Activated CD4-positive, alpha-beta memory T cell treated with anti-CD3 and anti-CD28 coated beads for 36 hours (primary cell): ENCODE data around the gene MAD2L2. TPM values are rescaled to one million over a fixed set of nuclear protein-coding genes. Genes with fewer than 3 reads are reported as not detected.

Experiments used
- CTCF ChIA-PET: fragments of 350-600 bp; sonication (Branson Sonifier 250); formaldehyde crosslinking; loops from one replicate; lab custom pipeline; 2021; ENCODE audit warnings: antibody characterized with exemption, inconsistent platforms; lab: Charles Lee
- POLR2A ChIA-PET: fragments of 350-600 bp; sonication (Branson Sonifier 250); formaldehyde crosslinking; loops from one replicate; lab custom pipeline; 2021; ENCODE audit warnings: antibody characterized with exemption; lab: Charles Lee
- DNase-seq: peaks from one replicate; pipeline ENCODE4 v3.0.0-alpha.2; 2020
- H3K27ac Mint-ChIP-seq: one replicate; pipeline ENCODE4 v1.8.0; 2021; ENCODE audit warnings: mixed read lengths
- H3K27me3 Mint-ChIP-seq: one replicate; pipeline ENCODE4 v1.8.0; 2021; ENCODE audit warnings: mixed read lengths
- H3K36me3 Mint-ChIP-seq: one replicate; pipeline ENCODE4 v1.8.0; 2021; ENCODE audit warnings: mixed read lengths
- H3K4me1 Mint-ChIP-seq: one replicate; pipeline ENCODE4 v1.8.0; 2021; ENCODE audit warnings: low read depth, mixed read lengths
- H3K4me3 Mint-ChIP-seq: one replicate; pipeline ENCODE4 v1.8.0; 2021; ENCODE audit warnings: mild to moderate bottlenecking, mixed read lengths
- H3K9me3 Mint-ChIP-seq: one replicate; pipeline ENCODE4 v1.8.0; 2021; ENCODE audit warnings: mixed read lengths
- intact Hi-C: fragments of 100-400 bp; cut with micrococcal nuclease; formaldehyde crosslinking; loops from one replicate; pipeline ENCODE4 v1.15.1; 2023
- total RNA-seq, 2 experiments: library from RNA; stranded (reverse); gene quantifications; one replicate each; pipeline ENCODE4 v1.2.3, GENCODE V29; 2021

Gene MAD2L2
- total RNA-seq, 2 experiments from 2014 or later = 88.5 to 93.2 TPM

DNA sequence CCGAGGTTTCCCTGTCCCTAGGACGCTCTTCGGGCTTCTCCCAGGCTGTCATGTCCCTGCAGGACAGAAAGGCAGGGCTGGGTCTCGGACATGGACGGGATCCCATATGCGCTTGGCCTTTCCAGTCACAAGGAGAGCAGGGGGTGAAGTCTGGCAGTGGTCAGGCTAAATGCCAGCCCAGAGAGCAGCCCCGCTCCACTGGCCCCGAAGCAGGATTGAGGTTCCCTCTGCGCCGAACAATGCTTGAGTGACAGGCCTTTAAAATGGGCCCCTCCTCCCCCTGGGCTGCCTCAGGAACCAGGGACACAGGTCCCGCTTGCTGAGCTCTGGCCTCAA lies 23.2 kb upstream of the MAD2L2 start:
- Mint-ChIP-seq H3K9me3 (no peaks in the 10 kb centered on the region), H3K4me1 (no peaks in the 10 kb centered on the region), H3K36me3 (no peaks in the 10 kb centered on the region), H3K27ac (no peak overlapping the region), H3K27me3 (peaks cover 3% of the 10 kb centered on the region), H3K4me3 (no peak overlapping the region)
- ChIA-PET CTCF (interaction anchor here (1.8 kb wide), 1 partner anchor 15 kb away, joined by 7 read pairs; no protein-coding TSS in a partner anchor), POLR2A (no interaction called here)
- DNase-seq = no peak
- intact Hi-C loops = no loop called here

DNA sequence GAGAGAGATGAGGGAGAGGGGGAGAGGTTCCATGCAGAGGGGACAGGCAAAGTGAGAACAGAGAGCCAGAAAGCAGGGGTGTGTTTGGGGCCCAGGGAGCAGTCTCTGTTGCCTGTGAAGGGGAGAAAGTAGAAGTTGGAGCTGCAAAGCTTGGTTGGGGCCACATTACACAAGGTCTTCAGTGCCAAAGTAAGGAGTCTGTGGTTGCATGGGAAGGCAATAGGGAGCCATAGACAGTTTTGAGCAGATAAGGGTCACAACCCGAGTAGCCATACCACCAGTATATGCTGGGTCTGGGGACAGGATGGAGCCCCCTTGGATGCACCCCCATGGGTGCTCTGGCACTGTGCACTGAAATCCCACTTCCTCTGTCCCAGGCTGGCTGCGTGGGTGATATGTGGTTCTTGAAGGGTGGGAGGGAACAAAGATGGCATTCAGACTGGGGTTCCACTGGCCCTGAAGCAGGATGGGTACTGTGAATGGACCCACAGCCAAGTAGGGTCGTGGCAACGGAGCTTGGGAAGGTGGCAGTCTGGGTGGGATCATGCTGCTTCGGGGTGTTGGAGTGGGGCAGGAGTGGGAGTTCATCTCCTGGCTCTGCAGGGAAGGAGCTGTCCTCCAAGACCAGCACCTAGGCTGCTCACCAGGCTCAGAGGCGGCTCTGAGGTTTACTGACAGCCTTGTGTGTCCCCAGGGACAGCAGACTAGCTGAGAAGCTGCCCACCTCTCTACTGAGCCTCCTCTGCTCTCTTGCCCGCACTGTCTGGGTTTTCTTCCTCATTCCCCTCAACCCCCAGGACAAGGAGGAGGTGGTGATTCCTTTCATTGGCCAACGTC lies 22.6 kb upstream of the MAD2L2 start:
- intact Hi-C loops = no loop called here

DNA sequence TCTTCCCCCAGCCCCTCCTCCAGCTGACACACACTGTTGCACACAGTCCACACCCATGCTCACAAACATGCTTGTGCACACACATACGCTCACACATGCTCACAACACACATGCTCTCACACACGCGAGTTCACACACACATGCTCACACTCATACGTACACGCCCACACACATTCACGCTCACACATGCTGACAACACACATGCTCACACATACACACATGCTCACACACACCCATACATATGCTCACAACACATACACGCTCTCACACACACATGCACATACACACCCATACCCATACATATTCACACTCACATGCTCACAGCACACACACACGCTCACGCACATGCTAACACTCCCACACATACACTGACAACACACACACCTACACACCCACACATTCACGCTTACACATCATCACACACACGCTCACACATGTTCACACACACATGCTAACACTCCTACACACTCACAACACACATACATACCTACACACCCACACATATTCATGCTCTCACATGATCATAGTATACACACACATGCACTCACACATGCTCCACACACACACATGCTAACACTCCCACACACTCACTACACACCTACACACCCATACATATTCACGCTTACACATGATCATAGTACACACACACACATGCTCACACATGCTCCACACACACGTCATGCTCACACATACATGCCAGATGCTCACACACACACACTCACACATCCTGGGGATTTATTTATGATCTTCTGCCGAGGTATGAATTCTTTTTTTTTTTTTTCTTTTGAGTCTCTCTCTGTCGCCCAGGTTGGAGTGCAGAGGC lies 21.2 kb upstream of the MAD2L2 start:
- Mint-ChIP-seq H3K36me3 (no peaks in the 10 kb centered on the region), H3K27me3 (peaks cover 4% of the 10 kb centered on the region), H3K9me3 (no peaks in the 10 kb centered on the region), H3K27ac (no peak overlapping the region), H3K4me3 (no peak overlapping the region), H3K4me1 (no peaks in the 10 kb centered on the region)
- DNase-seq = no peak
- POLR2A ChIA-PET = no interaction called here
- CTCF ChIA-PET = no interaction called here
- intact Hi-C loops = no loop called here

More for the DNA sequence above, 22.6 kb upstream of the MAD2L2 start:
- Mint-ChIP-seq H3K9me3 (no peaks in the 10 kb centered on the region), H3K4me1 (no peaks in the 10 kb centered on the region), H3K27ac (no peak overlapping the region), H3K27me3 (peaks cover 4% of the 10 kb centered on the region), H3K36me3 (no peaks in the 10 kb centered on the region), H3K4me3 (no peak overlapping the region)
- no peak for DNase-seq
- POLR2A ChIA-PET = no interaction called here
- CTCF ChIA-PET = interaction anchor here (1.8 kb wide), 1 partner anchor 16 kb away, joined by 7 read pairs; no protein-coding TSS in a partner anchor

DNA sequence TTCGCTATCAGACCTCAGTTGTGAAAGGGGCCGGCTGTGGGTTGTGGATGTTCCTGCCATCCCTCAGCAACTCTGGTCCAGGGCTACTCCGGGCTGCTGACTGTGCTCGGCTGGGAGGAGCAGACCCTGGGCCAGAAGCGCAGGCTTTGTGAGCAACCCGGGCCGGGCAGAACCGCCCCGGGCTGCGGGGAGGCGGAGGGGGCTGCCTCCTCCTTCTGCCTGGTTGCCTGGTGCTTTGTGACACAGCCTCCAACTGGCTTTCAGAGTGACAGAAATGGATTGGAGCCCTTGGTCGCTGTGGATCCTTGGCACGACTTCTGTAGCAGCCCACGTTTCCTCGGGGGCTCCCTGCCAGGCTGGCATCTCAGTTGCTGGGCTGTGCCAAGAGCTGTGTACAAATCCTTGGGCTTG lies 20.6 kb upstream of the MAD2L2 start:
- no peak overlapping the region for H3K27ac Mint-ChIP-seq
- H3K9me3 Mint-ChIP-seq = no peaks in the 10 kb centered on the region
- ChIA-PET POLR2A (no interaction called here), CTCF (no interaction called here)
- intact Hi-C loops = no loop called here
- no peak overlapping the region for H3K4me3 Mint-ChIP-seq
- no peaks in the 10 kb centered on the region for H3K4me1 Mint-ChIP-seq
- no peaks in the 10 kb centered on the region for H3K36me3 Mint-ChIP-seq
- peaks cover 4% of the 10 kb centered on the region for H3K27me3 Mint-ChIP-seq
- DNase-seq = no peak

DNA sequence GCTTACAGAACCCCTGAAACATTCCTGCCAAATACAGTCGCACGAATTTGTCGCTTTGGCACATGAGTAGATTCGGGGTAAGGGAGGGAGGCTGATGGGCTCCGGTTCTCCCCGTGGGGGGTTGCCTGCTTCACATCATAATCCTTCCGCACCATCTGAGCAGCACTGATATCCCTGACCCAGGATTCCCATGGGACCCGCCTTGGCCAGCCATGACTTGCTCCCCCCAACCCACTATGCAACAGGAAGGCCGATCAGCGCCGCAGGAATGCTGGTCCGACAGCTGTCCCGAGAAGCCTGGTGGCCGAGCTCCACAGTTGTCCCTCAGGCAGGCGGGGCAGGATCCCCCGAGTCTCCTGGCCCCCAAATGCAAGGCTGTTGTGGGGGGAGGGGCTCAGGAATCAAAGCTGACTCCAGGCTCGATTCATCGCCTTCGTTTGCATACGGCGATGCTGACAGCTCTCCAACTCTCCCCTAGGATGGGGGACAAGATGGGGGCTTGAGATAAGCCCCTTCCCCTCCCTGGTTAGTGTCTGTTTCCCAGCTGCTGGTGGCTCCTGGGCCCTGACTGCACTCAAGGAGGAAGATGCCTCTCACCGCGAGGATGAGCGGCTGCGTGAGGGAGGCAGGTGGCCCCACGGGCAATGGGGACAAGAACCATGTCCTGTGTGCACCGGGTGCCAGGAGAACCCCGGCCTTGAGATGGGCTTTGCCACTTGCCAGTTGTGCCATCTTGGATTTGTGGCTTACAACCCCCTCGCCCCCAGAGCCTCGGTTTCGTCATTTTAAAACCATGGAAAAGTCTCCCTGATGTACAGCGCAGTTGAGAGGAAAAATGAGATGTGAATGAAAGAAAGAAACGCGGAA lies 19.9 kb upstream of the MAD2L2 start:
- Mint-ChIP-seq H3K9me3 (no peaks in the 10 kb centered on the region), H3K27me3 (peaks cover 4% of the 10 kb centered on the region), H3K4me1 (no peaks in the 10 kb centered on the region), H3K27ac (no peak overlapping the region), H3K36me3 (no peaks in the 10 kb centered on the region), H3K4me3 (no peak overlapping the region)
- intact Hi-C loops = no loop called here
- ChIA-PET CTCF (interaction anchor here (0.9 to 1.0 kb wide), 2 partner anchors 36 to 51 kb away, joined by 3 read pairs; no protein-coding TSS in a partner anchor), POLR2A (no interaction called here)
- no peak for DNase-seq

DNA sequence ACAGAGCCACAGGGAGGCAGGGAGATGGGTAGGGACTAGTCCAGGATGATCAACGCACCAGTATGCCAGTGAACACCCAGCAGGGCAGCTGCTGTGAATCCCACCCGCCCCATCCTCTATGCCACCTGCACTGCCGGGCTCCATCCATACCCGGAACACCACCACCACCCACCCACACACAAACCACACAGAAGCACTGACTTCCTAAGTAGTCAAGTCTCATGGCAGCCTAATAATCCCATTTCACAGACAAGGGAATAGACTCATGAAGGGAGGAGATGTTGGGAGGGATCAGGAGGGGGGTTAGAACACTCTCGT lies 16.9 kb upstream of the MAD2L2 start:
- ChIA-PET POLR2A (no interaction called here), CTCF (interaction anchor here (2.4 kb wide), 1 partner anchor 21 kb away, joined by 9 read pairs; no protein-coding TSS in a partner anchor)
- Mint-ChIP-seq H3K27ac (no peak overlapping the region), H3K4me1 (peaks cover 4% of the 10 kb centered on the region), H3K27me3 (peaks cover 16% of the 10 kb centered on the region), H3K9me3 (no peaks in the 10 kb centered on the region), H3K36me3 (no peaks in the 10 kb centered on the region), H3K4me3 (no peak overlapping the region)
- no peak for DNase-seq
- intact Hi-C loops = no loop called here

DNA sequence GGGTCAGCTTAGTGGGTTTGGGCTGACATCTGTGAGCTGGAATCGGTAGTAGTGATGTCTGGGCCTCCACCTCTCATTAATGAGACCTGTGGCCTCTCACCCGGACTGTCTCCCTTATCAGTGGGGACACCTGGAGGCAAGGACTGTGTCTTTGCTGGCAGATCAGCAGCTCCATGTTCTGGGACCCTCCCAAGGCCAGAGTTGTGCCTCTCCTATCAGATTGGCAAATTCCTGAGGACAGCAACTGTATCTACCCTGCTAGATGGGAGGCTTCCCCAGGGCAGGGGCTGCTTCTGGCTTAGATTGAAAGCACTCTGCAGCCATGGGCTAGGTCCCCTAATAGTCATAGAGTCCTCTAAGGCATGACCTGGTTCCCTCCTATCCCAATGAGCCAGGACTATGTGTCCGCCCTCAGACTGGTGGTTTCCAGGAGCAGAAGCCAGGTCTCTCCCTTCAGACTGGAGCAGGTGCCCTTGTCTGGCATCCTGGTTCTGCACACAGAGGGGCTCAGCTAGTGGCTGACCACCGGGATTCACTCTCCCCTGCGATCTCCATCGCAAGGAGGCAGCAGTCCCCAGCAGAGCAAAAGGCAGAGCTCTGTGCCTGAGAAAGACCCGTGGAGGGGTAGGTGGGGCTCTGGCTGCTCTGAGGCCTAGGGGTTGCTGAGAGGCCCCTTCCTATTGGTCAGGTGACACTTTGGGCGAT lies 16.4 kb upstream of the MAD2L2 start:
- ChIA-PET POLR2A (no interaction called here), CTCF (interaction anchor here (1.3 to 2.4 kb wide), 2 partner anchors 22 to 33 kb away, joined by 3 to 9 read pairs; no protein-coding TSS in a partner anchor)
- H3K27me3 Mint-ChIP-seq = peaks cover 21% of the 10 kb centered on the region
- H3K27ac Mint-ChIP-seq = no peak overlapping the region
- peaks cover 10% of the 10 kb centered on the region for H3K4me1 Mint-ChIP-seq
- intact Hi-C loops = no loop called here
- H3K9me3 Mint-ChIP-seq = no peaks in the 10 kb centered on the region
- H3K36me3 Mint-ChIP-seq = no peaks in the 10 kb centered on the region
- DNase-seq = no peak
- no peak overlapping the region for H3K4me3 Mint-ChIP-seq

DNA sequence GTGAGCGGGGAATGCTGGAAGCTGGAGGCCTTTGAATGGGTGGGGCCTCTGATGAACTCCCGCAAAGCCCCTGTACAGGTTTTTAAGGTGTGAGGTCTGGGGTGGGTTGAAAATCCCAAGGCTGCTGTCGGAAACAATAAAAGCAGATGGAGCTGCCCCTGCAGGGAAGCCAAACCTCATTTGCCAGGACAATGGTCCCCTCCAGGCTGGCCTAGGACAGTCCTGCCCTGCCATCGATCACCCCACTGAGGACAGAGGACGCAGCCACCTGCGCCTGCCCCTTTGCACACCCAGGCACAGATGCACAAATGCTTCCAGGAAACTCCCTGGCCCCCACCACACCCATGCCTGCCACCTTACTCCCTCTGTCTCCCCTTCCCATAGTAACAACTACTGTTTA lies 14.9 kb upstream of the MAD2L2 start:
- POLR2A ChIA-PET = no interaction called here

DNA sequence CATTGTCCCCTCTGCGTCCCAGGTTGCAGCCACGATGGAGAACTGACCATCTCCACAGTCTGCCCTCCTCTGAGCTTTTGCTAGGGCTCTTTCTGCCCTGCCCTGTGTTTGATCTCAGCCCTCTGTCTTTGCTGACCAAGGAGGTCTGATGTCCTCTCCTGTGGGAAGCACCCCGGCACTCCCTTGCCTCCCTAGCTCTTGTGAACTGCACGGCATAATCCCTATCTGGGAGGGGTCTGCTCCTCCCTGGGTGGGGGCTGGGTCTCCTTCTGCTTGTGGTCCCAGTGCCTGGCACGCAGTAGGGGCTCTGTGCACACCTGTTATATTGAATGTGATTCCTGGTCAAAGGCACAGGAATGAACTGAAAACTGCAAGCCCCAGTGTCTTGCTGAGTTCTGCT lies 13.0 kb upstream of the MAD2L2 start:
- intact Hi-C loops = loop anchor here (1.0 kb wide), 1 partner anchor 13 kb away; the partner anchor contains the start of gene MAD2L2
- CTCF ChIA-PET = interaction anchor here (1.5 to 2.2 kb wide), 2 partner anchors 12 to 30 kb away, joined by 5 to 8 read pairs; partner anchors contain the start of gene FBXO6
- Mint-ChIP-seq H3K9me3 (no peaks in the 10 kb centered on the region), H3K27me3 (peaks cover 34% of the 10 kb centered on the region), H3K27ac (no peak overlapping the region), H3K4me3 (no peak overlapping the region), H3K4me1 (peaks cover 20% of the 10 kb centered on the region), H3K36me3 (no peaks in the 10 kb centered on the region)
- DNase-seq = no peak
- POLR2A ChIA-PET = interaction anchor here (1.6 kb wide), 1 partner anchor 12 kb away, joined by 3 read pairs; no protein-coding TSS in a partner anchor

More for the DNA sequence above, 14.9 kb upstream of the MAD2L2 start:
- no peak for DNase-seq
- intact Hi-C loops = no loop called here
- H3K4me1 Mint-ChIP-seq = peaks cover 13% of the 10 kb centered on the region
- H3K36me3 Mint-ChIP-seq = no peaks in the 10 kb centered on the region
- H3K9me3 Mint-ChIP-seq = no peaks in the 10 kb centered on the region
- no peak overlapping the region for H3K4me3 Mint-ChIP-seq
- CTCF ChIA-PET = no interaction called here
- H3K27me3 Mint-ChIP-seq = peaks cover 23% of the 10 kb centered on the region
- H3K27ac Mint-ChIP-seq = no peak overlapping the region

DNA sequence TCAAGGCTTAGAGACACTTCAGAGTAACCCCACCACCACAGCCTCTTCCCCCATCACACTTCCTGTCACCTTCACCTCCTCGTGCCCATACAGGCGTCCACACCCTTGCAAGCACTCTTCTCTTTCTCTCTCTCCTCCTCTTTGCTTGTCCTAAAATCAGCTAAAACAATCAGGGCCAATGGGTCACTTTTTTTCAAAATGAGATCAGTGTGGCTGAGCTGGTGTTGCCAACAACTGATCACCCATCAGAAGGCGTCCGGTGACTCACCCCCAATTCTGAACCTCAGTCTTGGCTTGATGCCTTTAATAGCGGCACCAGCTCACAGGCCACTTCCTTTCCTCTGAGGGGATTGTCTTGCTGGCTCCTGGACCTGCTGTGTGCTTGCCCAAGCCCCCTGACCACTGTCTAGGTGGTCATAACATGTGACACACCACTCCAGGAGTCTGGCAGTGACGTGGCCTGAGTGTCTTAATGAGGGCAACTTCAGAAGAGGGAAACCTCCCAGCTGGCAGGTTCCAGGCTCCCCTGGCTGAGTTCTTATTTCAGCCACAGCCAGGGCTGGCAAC lies 12.2 kb upstream of the MAD2L2 start:
- Mint-ChIP-seq H3K27me3 (peaks cover 34% of the 10 kb centered on the region), H3K4me3 (no peak overlapping the region), H3K27ac (no peak overlapping the region), H3K4me1 (peaks cover 20% of the 10 kb centered on the region), H3K9me3 (no peaks in the 10 kb centered on the region), H3K36me3 (no peaks in the 10 kb centered on the region)
- ChIA-PET CTCF (interaction anchor here (1.0 to 2.2 kb wide), 4 partner anchors 11 to 47 kb away, joined by 3 to 8 read pairs (median 5); partner anchors contain the start of gene FBXO6), POLR2A (interaction anchor here (0.6 to 1.6 kb wide), 2 partner anchors 11 to 217 kb away, joined by 3 read pairs; no protein-coding TSS in a partner anchor)
- DNase-seq = peak; percentile 70
- intact Hi-C loops = loop anchor here (1.0 kb wide), 1 partner anchor 12 kb away; the partner anchor contains the start of gene MAD2L2
